K562 (cell line): ENCODE data around the gene FBXO46. TPM values are rescaled to one million over a fixed set of nuclear protein-coding genes. Genes with fewer than 3 reads are reported as not detected.

ENCODE experiments used
- ATF2 ChIP-seq: sonication (generic); formaldehyde crosslinking; IDR thresholded peaks from 2 replicates; pipeline ENCODE4 v1.8.1; 2022; ENCODE audit warnings: missing genetic modification reagents
- CBFA2T3 ChIP-seq: fragments of 450-650 bp; IDR thresholded peaks from 2 replicates; pipeline ENCODE4 v1.6.1; 2017
- CCAR2 ChIP-seq: fragments of 200-400 bp; formaldehyde crosslinking; IDR thresholded peaks from 2 replicates; pipeline ENCODE4 v1.6.1; 2017; ENCODE audit warnings: mild to moderate bottlenecking, low read depth, low read length
- ESRRA ChIP-seq: fragments of 450-650 bp; IDR thresholded peaks from 2 replicates; pipeline ENCODE4 v1.6.1; 2014; ENCODE audit warnings: low read depth, mild to moderate bottlenecking, moderate library complexity, borderline replicate concordance
- HDAC6 ChIP-seq: IDR thresholded peaks from 2 replicates; pipeline ENCODE4 v1.6.1; 2012; ENCODE audit warnings: low read depth, mild to moderate bottlenecking, control low read depth, inconsistent platforms, low read length, moderate library complexity
- HNRNPUL1 ChIP-seq: fragments of 200-400 bp; formaldehyde crosslinking; IDR thresholded peaks from 2 replicates; pipeline ENCODE4 v1.6.1; 2017; ENCODE audit warnings: low read length
- IRF1 ChIP-seq: sonication (generic); formaldehyde crosslinking; IDR thresholded peaks from 2 replicates; pipeline ENCODE4 v1.8.0; 2022; ENCODE audit warnings: missing genetic modification reagents, mild to moderate bottlenecking, borderline replicate concordance
- NFRKB ChIP-seq: fragments of 450-650 bp; IDR thresholded peaks from 2 replicates; pipeline ENCODE4 v1.6.1; 2016; ENCODE audit warnings: low read depth
- SMARCC2 ChIP-seq: fragments of 450-650 bp; IDR thresholded peaks from 2 replicates; pipeline ENCODE4 v1.6.1; 2017; ENCODE audit warnings: antibody characterized with exemption, moderate library complexity, mild to moderate bottlenecking, low read depth
- ZBTB40 ChIP-seq, 2 experiments: fragments of 450-650 bp in 1 of 2; sonication (generic) in 1 of 2; formaldehyde crosslinking in 1 of 2; IDR thresholded peaks; 2 replicates each; pipeline versions ENCODE4 v1.7.1 to v1.9.0; 2016 to 2022; ENCODE audit warnings: inconsistent platforms in 1 of 2, mild to moderate bottlenecking in 1 of 2, missing genetic modification reagents in 1 of 2
- ZNF239 ChIP-seq: fragments of 250-450 bp; sonication (Bioruptor Pico); IDR thresholded peaks from 2 replicates; pipeline ENCODE4 v1.4.0; 2020; ENCODE audit warnings: mild to moderate bottlenecking
- ZNF384 ChIP-seq: IDR thresholded peaks from 2 replicates; pipeline ENCODE4 v1.6.1; 2012; ENCODE audit warnings: low read depth, low read length, improper control_type of control experiment
- ZNF655 ChIP-seq: fragments of 250-450 bp; sonication (Bioruptor Pico); IDR thresholded peaks from 2 replicates; pipeline ENCODE4 v1.5.0; 2021
- ZNF764 ChIP-seq: fragments of 250-450 bp; sonication (Bioruptor Pico); IDR thresholded peaks from 2 replicates; pipeline ENCODE4 v1.4.0; 2020; ENCODE audit warnings: low read depth, mild to moderate bottlenecking, moderate library complexity
- ZZZ3 ChIP-seq: fragments of 450-650 bp; IDR thresholded peaks from 2 replicates; pipeline ENCODE4 v1.6.1; 2016; ENCODE audit warnings: antibody characterized with exemption, mild to moderate bottlenecking, moderate library complexity
- polyA plus RNA-seq, 8 experiments: library from polyadenylated mRNA; depleted of rRNA in 4 of 8; stranded (reverse) in 5 of 8; unstranded in 3 of 8; fragments of >200 nt; fragmentation: Nextera tagmentation in 2 of 8; fragmentation: Illumina TruSeq in 1 of 8; extraction: Ambion mirVana in 2 of 8; extraction: Trizol in 1 of 8; gene quantifications; 2 replicates each; pipeline versions ENCODE4 v1.2.1 to v1.2.3, GENCODE V29; 2011 to 2014; ENCODE audit warnings: inconsistent platforms in 1 of 8, missing spikeins in 1 of 8
- total RNA-seq, 7 experiments: library from RNA; depleted of rRNA in 6 of 7; stranded (reverse); fragments of >200 nt in 6 of 7; fragmentation: Illumina TruSeq in 2 of 7; extraction: Trizol in 2 of 7; gene quantifications; 2 replicates each; pipeline versions ENCODE4 v1.2.1 to v1.2.3, GENCODE V29; 2011 to 2021; ENCODE audit warnings: low replicate concordance in 1 of 7

Gene FBXO46
- total and polyA plus RNA-seq, 9 of the 15 experiments (the other 6 are each of a cell fraction or from before 2014, with no cell fraction given) = 1.5 to 36.1 (median 7.3) TPM

GRCh38 chr19:45779231-45780145 lies 48.8 kb upstream of the FBXO46 start (continued):
- TF ChIP-seq ZNF655 (CRISPR knock-in tag) (no peak), ZNF764 (CRISPR knock-in tag) (no peak), ESRRA (no peak), CCAR2 (no peak), NFRKB (no peak), ZBTB40 (IDR thresholded peaks at IDR 0.05) (no peak), ZBTB40 (CRISPR knock-in tag; IDR thresholded peaks at IDR 0.05) (no peak), SMARCC2 (0 out of 2 replicates have a peak, but pooled peaks have one; percentile 22), ZNF384 (no peak), HNRNPUL1 (no peak), HDAC6 (no peak), ATF2 (no peak), ZZZ3 (no peak), IRF1 (CRISPR knock-in tag) (no peak), ZNF239 (no peak), CBFA2T3 (no peak)
